SK-N-SH (cell line): ENCODE results near the gene RBM38.

Experiments
- CTCF ChIP-seq: fragments of 200-600 bp; sonication (generic); IDR thresholded peaks from 2 replicates; pipeline ENCODE4 v1.6.1; 2017; ENCODE audit warnings: antibody characterized with exemption, mild to moderate bottlenecking, moderate library complexity
- EP300 ChIP-seq, 2 experiments: IDR thresholded peaks; 2 replicates each; pipeline versions ENCODE4 v1.4.0 to v1.6.1; 2012; ENCODE audit warnings: borderline replicate concordance in 1 of 2, low read depth in 1 of 2, low read length in 1 of 2
- FOXM1 ChIP-seq: IDR thresholded peaks from 2 replicates; pipeline ENCODE4 v1.4.0; 2012; ENCODE audit warnings: low read depth, mild to moderate bottlenecking
- NRF1 ChIP-seq: IDR thresholded peaks from 2 replicates; pipeline ENCODE4 v1.6.1; 2012; ENCODE audit warnings: low read depth, mild to moderate bottlenecking, low read length
- POLR2AphosphoS5 ChIP-seq: IDR thresholded peaks from 2 replicates; pipeline ENCODE4 v1.6.1; 2012; ENCODE audit warnings: low read depth, low read length
- TEAD4 ChIP-seq: IDR thresholded peaks from 2 replicates; pipeline ENCODE4 v1.4.0; 2012; ENCODE audit warnings: mild to moderate bottlenecking, borderline replicate concordance; ENCODE audit not compliant: insufficient read depth
- USF2 ChIP-seq: fragments of 150-350 bp; IDR thresholded peaks from 2 replicates; pipeline ENCODE4 v1.6.1; 2017; ENCODE audit warnings: antibody characterized with exemption, low read length, low read depth, borderline replicate concordance

GRCh38 chr20:57380081-57380750 is 11.0 kb upstream of the RBM38 start:
- TF ChIP-seq POLR2AphosphoS5, result no peak
- TF ChIP-seq FOXM1, result no peak
- TF ChIP-seq NRF1, result no peak
- no peak for TF ChIP-seq TEAD4
- no peak for TF ChIP-seq USF2
- TF ChIP-seq EP300 (IDR thresholded peaks at IDR 0.05; ENCODE audit: borderline replicate concordance in 1 of 2, low read depth in 1 of 2, low read length in 1 of 2), result no peak
- TF ChIP-seq CTCF, result no peak
